Adrenal gland (tissue), 12 donors: ENCODE measurements around the gene RGL1. TPM values are rescaled to one million over a fixed set of nuclear protein-coding genes. Genes with fewer than 3 reads are reported as not detected.

Experiments used
- DNase-seq, 7 donors: peaks; one replicate each; pipeline ENCODE4 v3.0.0-alpha.2; 2019 to 2020
- H3K27ac ChIP-seq, 5 donors: fragments of 200-600 bp; sonication (generic) in 4 of 5; 1 replicate in 3 of 5; 2 replicates in 2 of 5; pipeline versions ENCODE4 v1.5.1 to v1.8.0; 2016 to 2020; ENCODE audit warnings: mild to moderate bottlenecking in 1 of 5
- H3K27me3 ChIP-seq: fragments of 200-600 bp; 2 replicates; pipeline ENCODE4 v1.8.0; 2021
- H3K36me3 ChIP-seq, 2 donors: fragments of 200-600 bp; replicated peaks in 1 of 2; 1 replicate in 1 of 2; 2 replicates in 1 of 2; pipeline versions ENCODE4 v1.5.1 to v1.8.0; 2018 to 2022
- H3K4me1 ChIP-seq, 2 donors: fragments of 200-600 bp; replicated peaks in 1 of 2; 1 replicate in 1 of 2; 2 replicates in 1 of 2; pipeline versions ENCODE4 v1.5.1 to v1.8.0; 2018 to 2021
- H3K4me3 ChIP-seq, 4 donors: fragments of 200-600 bp; sonication (generic) in 3 of 4; one replicate each; pipeline ENCODE4 v1.5.1; 2016 to 2018
- H3K9me3 ChIP-seq, 3 donors: fragments of 200-600 bp; sonication (generic) in 1 of 3; replicated peaks in 1 of 3; 1 replicate in 2 of 3; 2 replicates in 1 of 3; pipeline versions ENCODE4 v1.5.1 to v1.8.0; 2016 to 2021
- POLR2A ChIP-seq, 2 donors: fragments of 450-650 bp; IDR thresholded peaks; one replicate each; pipeline ENCODE4 v1.6.1; 2017; ENCODE audit warnings: antibody characterized with exemption in 2 of 2, mild to moderate bottlenecking in 2 of 2, moderate library complexity in 1 of 2
- WGBS, 4 donors: extraction: QIAGEN DNeasy Blood & Tissue Kit in 2 of 4; methylation state at CpG; one replicate each; pipeline versions ENCODE4 v1.1.5 to v1.1.7; 2013 to 2017; 5-methylcytosine and 5-hydroxymethylcytosine counted together
- intact Hi-C, 2 donors: fragments of 100-400 bp; cut with DNase I; formaldehyde crosslinking; loops; one replicate each; pipeline versions ENCODE4 v1.14.1 to v1.15.0; 2022 to 2023
- polyA plus RNA-seq, 3 donors: library from polyadenylated mRNA; stranded (reverse); fragments of 200-250 nt in 2 of 3; fragments of 350-450 nt in 1 of 3; fragmentation: Illumina TruSeq in 1 of 3; extraction: RNeasy Lipid Tissue Mini Kit (QIAGEN cat#74804) in 1 of 3; gene quantifications; one replicate each; pipeline ENCODE4 v1.2.3, GENCODE V29; 2013 to 2014
- total RNA-seq, 9 donors: library from RNA; depleted of rRNA in 4 of 9; stranded (reverse); fragments of >200 nt in 4 of 9; fragments of 120-200 nt in 1 of 9; fragmentation: NEBNext Ultra II Directional in 1 of 9; extraction: Animal tissue kit (Norgen Biotek cat#: 25700) in 1 of 9; gene quantifications; one replicate each; pipeline versions ENCODE4 v1.1.0 to v1.2.4, GENCODE V29; 2013 to 2023
- TF ChIP-seq, protein P1 (sequence below), 6 experiments: fragments of 450-650 bp in 4 of 6; fragments of 200-600 bp in 2 of 6; sonication (generic) in 1 of 6; IDR thresholded peaks; 1 replicate in 5 of 6; 2 replicates in 1 of 6; pipeline versions ENCODE4 v1.5.1 to v1.8.0; 2016 to 2021; ENCODE audit warnings: antibody characterized with exemption in 6 of 6, mild to moderate bottlenecking in 2 of 6, moderate library complexity in 1 of 6
- donor health status: healthy with polysubstance abuse.
- donor health status: Bipolar disorder and iron deficiency.
- donor health status: DM: yes; HTN: yes; CAD: no.
- donor health status: DM: no; HTN: no; CAD: no.
- donor health status: DM: no; HTN: no; CAD: no.
- donor health status: DM: yes; HTN: yes; CAD: no.

The RGL1 gene
- total and polyA plus RNA-seq, 12 donors = 15.5 to 76.9 (median 34.9) TPM

DNA sequence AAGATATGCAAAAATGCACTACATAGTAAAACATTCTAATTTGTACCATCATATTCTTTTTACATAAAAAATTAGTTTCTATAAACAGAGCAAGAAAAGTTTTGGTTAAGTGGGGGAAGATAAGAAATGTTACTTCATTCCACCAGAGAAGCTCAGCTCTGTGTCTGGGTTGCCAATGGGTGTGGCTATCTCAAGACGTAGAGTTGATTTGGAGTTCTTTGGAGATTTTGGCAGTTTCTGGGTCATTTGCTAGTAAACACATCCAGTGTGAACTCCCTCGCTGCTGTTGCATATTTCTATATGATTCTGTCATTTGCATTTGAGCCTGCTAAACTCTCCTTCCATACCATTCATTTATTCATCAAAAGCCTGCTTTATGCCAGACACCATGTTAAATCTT lies 7.2 kb downstream of the RGL1 start:
- peaks cover 32 to 88% of the 10 kb centered on the region in 2 donors for H3K4me1 ChIP-seq
- H3K4me3 ChIP-seq = no peak overlapping the region
- TF ChIP-seq, protein P1, sequence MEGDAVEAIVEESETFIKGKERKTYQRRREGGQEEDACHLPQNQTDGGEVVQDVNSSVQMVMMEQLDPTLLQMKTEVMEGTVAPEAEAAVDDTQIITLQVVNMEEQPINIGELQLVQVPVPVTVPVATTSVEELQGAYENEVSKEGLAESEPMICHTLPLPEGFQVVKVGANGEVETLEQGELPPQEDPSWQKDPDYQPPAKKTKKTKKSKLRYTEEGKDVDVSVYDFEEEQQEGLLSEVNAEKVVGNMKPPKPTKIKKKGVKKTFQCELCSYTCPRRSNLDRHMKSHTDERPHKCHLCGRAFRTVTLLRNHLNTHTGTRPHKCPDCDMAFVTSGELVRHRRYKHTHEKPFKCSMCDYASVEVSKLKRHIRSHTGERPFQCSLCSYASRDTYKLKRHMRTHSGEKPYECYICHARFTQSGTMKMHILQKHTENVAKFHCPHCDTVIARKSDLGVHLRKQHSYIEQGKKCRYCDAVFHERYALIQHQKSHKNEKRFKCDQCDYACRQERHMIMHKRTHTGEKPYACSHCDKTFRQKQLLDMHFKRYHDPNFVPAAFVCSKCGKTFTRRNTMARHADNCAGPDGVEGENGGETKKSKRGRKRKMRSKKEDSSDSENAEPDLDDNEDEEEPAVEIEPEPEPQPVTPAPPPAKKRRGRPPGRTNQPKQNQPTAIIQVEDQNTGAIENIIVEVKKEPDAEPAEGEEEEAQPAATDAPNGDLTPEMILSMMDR (IDR thresholded peaks at IDR 0.05) = no peak
- TF ChIP-seq POLR2A (IDR thresholded peaks at IDR 0.05) = no peak
- intact Hi-C loops = no loop called here
- H3K9me3 ChIP-seq = no peaks in the 10 kb centered on the region
- H3K27me3 ChIP-seq = no peaks in the 10 kb centered on the region
- H3K36me3 ChIP-seq = no peaks in the 10 kb centered on the region
- H3K27ac ChIP-seq = peak overlapping the region in 1 of 5 donors; percentile 13
- no peak for DNase-seq
- WGBS, 4 donors = 58 to 63% (median 59%) methylated on average over 2 of the region's 2 CpGs

DNA sequence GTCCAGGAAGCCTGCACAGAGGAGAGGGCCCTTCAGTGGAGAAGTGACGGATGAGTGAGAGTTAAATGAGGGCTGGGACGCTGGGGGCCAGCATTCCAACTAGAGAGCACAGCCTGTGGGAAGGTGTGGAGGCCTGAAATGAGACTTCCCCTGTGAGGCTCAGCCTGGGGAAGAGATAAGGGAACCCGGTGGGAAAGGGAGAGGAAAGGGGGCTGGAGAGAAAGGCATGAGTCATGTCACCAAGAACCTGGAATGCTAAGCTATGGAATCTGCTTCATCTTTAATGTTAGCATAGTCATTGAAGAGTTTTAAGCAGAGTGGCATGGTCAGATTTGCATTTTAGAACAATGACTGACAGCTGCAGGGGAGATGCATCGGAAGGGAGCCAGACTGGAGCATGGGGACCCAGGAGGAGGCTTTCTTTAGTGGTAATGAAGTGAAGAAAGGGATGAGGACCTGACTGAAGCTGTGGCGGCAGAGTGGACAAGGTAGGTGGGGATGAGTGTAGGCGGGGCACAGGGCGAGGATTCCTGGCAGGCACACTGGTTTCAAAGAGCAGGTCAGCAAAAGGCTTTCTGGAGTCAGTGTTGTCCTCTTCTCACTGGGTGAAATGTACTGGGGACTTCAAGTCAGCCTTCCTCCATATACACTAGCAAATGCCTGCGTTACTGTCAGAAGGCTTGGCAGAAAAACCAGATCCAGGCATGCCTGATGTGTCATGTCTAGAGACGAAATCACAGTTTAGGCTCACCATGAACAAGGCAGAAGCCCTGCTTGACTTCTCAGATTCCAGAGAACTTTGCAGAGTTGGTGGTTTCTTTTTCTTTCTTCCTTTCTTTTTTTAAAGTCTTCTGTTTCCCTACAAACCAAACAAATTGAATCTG lies 8.0 kb downstream of the RGL1 start:
- WGBS, 4 donors = 61 to 72% (median 68%) methylated on average over 9 of the region's 9 CpGs
- H3K36me3 ChIP-seq = no peaks in the 10 kb centered on the region
- H3K4me3 ChIP-seq = no peak overlapping the region
- DNase-seq = peak in 3 of 7 donors; percentile 17 to 40 (median 35)
- H3K27me3 ChIP-seq = no peaks in the 10 kb centered on the region
- H3K27ac ChIP-seq = peak overlapping the region in 2 of 5 donors; percentile 36 to 47
- H3K4me1 ChIP-seq = peaks cover 32 to 88% of the 10 kb centered on the region in 2 donors
- intact Hi-C loops = no loop called here
- no peaks in the 10 kb centered on the region for H3K9me3 ChIP-seq
- TF ChIP-seq, protein P1 (IDR thresholded peaks at IDR 0.05) = no peak
- TF ChIP-seq POLR2A (IDR thresholded peaks at IDR 0.05) = no peak

DNA sequence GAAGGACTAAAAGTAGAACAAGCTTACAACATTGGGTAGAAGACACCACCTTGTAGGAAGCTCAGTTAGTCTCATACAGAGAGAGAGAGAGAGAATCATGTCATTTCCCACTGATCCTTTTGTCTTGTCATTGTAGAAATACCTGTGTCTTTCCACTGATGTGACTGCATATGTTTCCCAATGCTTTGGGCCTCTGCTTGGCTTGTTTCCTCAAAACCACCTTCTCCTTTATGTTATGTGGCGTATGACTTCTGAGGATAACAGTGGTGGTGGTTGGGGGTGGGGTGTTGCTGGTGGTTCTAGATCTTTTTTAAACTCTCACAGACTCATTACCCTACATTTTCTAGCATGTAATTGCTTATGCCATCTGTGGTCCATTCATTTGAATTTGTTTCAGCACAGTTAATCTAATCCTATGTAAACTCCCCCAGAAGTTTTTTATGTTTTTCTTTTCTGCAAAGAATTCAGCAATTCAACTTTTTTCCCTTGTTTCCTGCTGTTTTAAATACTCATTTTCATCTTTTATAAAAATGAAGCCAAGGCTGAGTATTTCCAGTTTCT lies 9.3 kb downstream of the RGL1 start:
- Histone ChIP-seq H3K36me3 (no peaks in the 10 kb centered on the region), H3K4me3 (no peak overlapping the region), H3K27me3 (no peaks in the 10 kb centered on the region), H3K9me3 (no peaks in the 10 kb centered on the region), H3K4me1 (peaks cover 26 to 84% of the 10 kb centered on the region in 2 donors), H3K27ac (peak overlapping the region in 1 of 5 donors; percentile 36)
- WGBS, 4 donors = 79 to 88% (median 85%) methylated on average over 1 of the region's 1 CpG
- TF ChIP-seq, protein P1 (IDR thresholded peaks at IDR 0.05) = no peak
- TF ChIP-seq POLR2A (IDR thresholded peaks at IDR 0.05) = no peak
- intact Hi-C loops = no loop called here
- no peak for DNase-seq

DNA sequence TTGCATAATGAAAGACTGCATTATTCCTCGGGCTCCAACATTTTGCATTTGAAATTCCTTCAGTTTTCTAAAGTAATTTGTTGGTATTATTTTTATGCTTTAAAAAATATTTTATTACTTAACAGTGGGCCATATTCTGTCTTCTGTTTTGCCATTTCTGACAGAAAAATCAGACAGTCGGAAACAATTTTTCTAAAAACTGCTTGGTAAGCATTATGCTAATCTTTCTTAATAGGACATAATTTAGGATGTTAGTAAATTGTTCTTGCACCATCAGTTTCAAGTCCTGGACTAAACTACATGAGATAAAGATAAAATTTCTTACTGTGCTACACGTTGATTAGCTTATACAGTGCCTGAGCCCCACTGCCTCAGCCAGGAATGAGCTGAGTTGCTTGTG lies 11.2 kb downstream of the RGL1 start:
- no peaks in the 10 kb centered on the region for H3K9me3 ChIP-seq
- no peak overlapping the region for H3K4me3 ChIP-seq
- H3K4me1 ChIP-seq = peaks cover 24 to 74% of the 10 kb centered on the region in 2 donors
- no peaks in the 10 kb centered on the region for H3K27me3 ChIP-seq
- H3K36me3 ChIP-seq = no peaks in the 10 kb centered on the region
- peak overlapping the region in 1 of 5 donors; percentile 51 for H3K27ac ChIP-seq
- 84 to 88% (median 86%) methylated on average over 3 of the region's 3 CpGs for WGBS, 4 donors
- no peak for TF ChIP-seq POLR2A (IDR thresholded peaks at IDR 0.05)
- intact Hi-C loops = no loop called here
- DNase-seq = no peak
